SK-N-SH treated with all-trans-retinoic acid at 6 μM for 48 hours (cell line): ENCODE measurements around the gene EDEM3.

Source experiments
- ARNTL ChIP-seq: fragments of 450-650 bp; formaldehyde crosslinking; IDR thresholded peaks from 2 replicates; pipeline ENCODE4 v1.5.0; 2020; ENCODE audit warnings: low read depth, mild to moderate bottlenecking, moderate library complexity, borderline replicate concordance
- CREB5 ChIP-seq: fragments of 250-450 bp; sonication (Bioruptor Pico); IDR thresholded peaks from 2 replicates; pipeline ENCODE4 v1.5.1; 2020; ENCODE audit warnings: low read depth, mild to moderate bottlenecking, moderate library complexity
- CSDC2 ChIP-seq: fragments of 250-450 bp; sonication (Bioruptor Pico); IDR thresholded peaks from 2 replicates; pipeline ENCODE4 v1.5.0; 2020; ENCODE audit warnings: mild to moderate bottlenecking, moderate library complexity
- ESRRG ChIP-seq: fragments of 250-450 bp; sonication (Bioruptor Pico); IDR thresholded peaks from 2 replicates; pipeline ENCODE4 v1.6.1; 2021; ENCODE audit warnings: mild to moderate bottlenecking
- GLIS3 ChIP-seq: fragments of 250-450 bp; sonication (Bioruptor Pico); IDR thresholded peaks from 2 replicates; pipeline ENCODE4 v1.5.0; 2020; ENCODE audit warnings: mild to moderate bottlenecking, moderate library complexity
- ISL1 ChIP-seq: fragments of 250-450 bp; sonication (Bioruptor Pico); IDR thresholded peaks from 2 replicates; pipeline ENCODE4 v2.1.2; 2022; ENCODE audit warnings: mild to moderate bottlenecking, moderate library complexity
- PATZ1 ChIP-seq: fragments of 250-450 bp; sonication (Bioruptor Pico); IDR thresholded peaks from 2 replicates; pipeline ENCODE4 v1.8.0; 2020; ENCODE audit warnings: mild to moderate bottlenecking, moderate library complexity, borderline replicate concordance
- RARB ChIP-seq: fragments of 250-450 bp; sonication (Bioruptor Pico); IDR thresholded peaks from 2 replicates; pipeline ENCODE4 v1.8.0; 2021; ENCODE audit warnings: mild to moderate bottlenecking, moderate library complexity
- TCF4 ChIP-seq: fragments of 250-450 bp; sonication (Bioruptor Pico); IDR thresholded peaks from 2 replicates; pipeline ENCODE4 v1.8.0; 2021; ENCODE audit warnings: mild to moderate bottlenecking, moderate library complexity, borderline replicate concordance
- TOX ChIP-seq: fragments of 250-450 bp; sonication (Bioruptor Pico); IDR thresholded peaks from 2 replicates; pipeline ENCODE4 v1.8.0; 2021; ENCODE audit warnings: mild to moderate bottlenecking, moderate library complexity, borderline replicate concordance
- TSHZ2 ChIP-seq: fragments of 250-450 bp; sonication (Bioruptor Pico); IDR thresholded peaks from 2 replicates; pipeline ENCODE4 v1.5.0; 2020; ENCODE audit warnings: mild to moderate bottlenecking, moderate library complexity
- ZFP3 ChIP-seq: fragments of 250-450 bp; sonication (Bioruptor Pico); IDR thresholded peaks from 2 replicates; pipeline ENCODE4 v1.5.0; 2020; ENCODE audit warnings: mild to moderate bottlenecking, moderate library complexity
- ZFP30 ChIP-seq: fragments of 450-650 bp; formaldehyde crosslinking; IDR thresholded peaks from 2 replicates; pipeline ENCODE4 v1.5.0; 2022; ENCODE audit warnings: mild to moderate bottlenecking, moderate library complexity
- ZNF8 ChIP-seq: fragments of 450-650 bp; formaldehyde crosslinking; IDR thresholded peaks from 2 replicates; pipeline ENCODE4 v1.5.0; 2020; ENCODE audit warnings: mild to moderate bottlenecking, moderate library complexity

GRCh38 chr1:184745929-184746638, 8.6 kb downstream of the EDEM3 start:
- no peak for TF ChIP-seq ZFP3 (CRISPR knock-in tag)
- no peak for TF ChIP-seq CSDC2 (CRISPR knock-in tag)
- TF ChIP-seq TCF4: no peak
- no peak for TF ChIP-seq ISL1 (CRISPR knock-in tag)
- TF ChIP-seq PATZ1: no peak
- TF ChIP-seq TSHZ2 (CRISPR knock-in tag): no peak
- no peak for TF ChIP-seq ESRRG (CRISPR knock-in tag)
- no peak for TF ChIP-seq TOX (CRISPR knock-in tag)
- no peak for TF ChIP-seq RARB (CRISPR knock-in tag)
- no peak for TF ChIP-seq GLIS3 (CRISPR knock-in tag)
- TF ChIP-seq ARNTL: no peak
- no peak for TF ChIP-seq ZFP30 (CRISPR knock-in tag)
- TF ChIP-seq CREB5 (CRISPR knock-in tag): no peak
- no peak for TF ChIP-seq ZNF8 (CRISPR knock-in tag)
